GM19455 (cell line): ENCODE measurements around the gene MARCHF11.

Source experiments
- ATAC-seq: cut with Tn5 transposase; IDR thresholded peaks from one replicate; pipeline ENCODE4 v1.9.1; 2021; ENCODE audit not compliant: unreplicated experiment

MARCHF11 gene

GRCh38 chr5:16057277-16057676 is 122.3 kb downstream of the MARCHF11 start:
- no peak for ATAC-seq

GRCh38 chr5:16051246-16051755 is 128.3 kb downstream of the MARCHF11 start:
- ATAC-seq, result no peak

GRCh38 chr5:16050414-16050813 is 129.2 kb downstream of the MARCHF11 start:
- no peak for ATAC-seq

- no peak for ATAC-seq
Measured at GRCh38 chr5:16049761-16050160, 129.8 kb downstream of the MARCHF11 start.

- no peak for ATAC-seq
Measured at GRCh38 chr5:16048132-16048531, 131.5 kb downstream of the MARCHF11 start.

GRCh38 chr5:16043349-16043965 is 136.1 kb downstream of the MARCHF11 start:
- ATAC-seq, result no peak

GRCh38 chr5:16037121-16037845 is 142.3 kb downstream of the MARCHF11 start:
- no peak for ATAC-seq

GRCh38 chr5:16034319-16035001 is 145.1 kb downstream of the MARCHF11 start:
- no peak for ATAC-seq

- no peak for ATAC-seq
Measured at GRCh38 chr5:16033187-16033925, 146.2 kb downstream of the MARCHF11 start.

GRCh38 chr5:16028708-16029107 is 150.9 kb downstream of the MARCHF11 start:
- no peak for ATAC-seq

GRCh38 chr5:16025681-16026080 is 153.9 kb downstream of the MARCHF11 start:
- ATAC-seq, result no peak

- ATAC-seq, result no peak
Measured at GRCh38 chr5:16018970-16019369, 160.6 kb downstream of the MARCHF11 start.

- no peak for ATAC-seq
Measured at GRCh38 chr5:16017720-16018119, 161.9 kb downstream of the MARCHF11 start.
